ENCODE data around the gene CADM2. TPM values are rescaled to one million over a fixed set of nuclear protein-coding genes. Genes with fewer than 3 reads are reported as not detected.
A peak's percentile ranks its signal among the peaks of the same experiment; 100 is the strongest.

The CADM2 gene
- total and polyA plus RNA-seq, 2 experiments from 2014 or later = 13.3 to 47.5 TPM

DNA sequence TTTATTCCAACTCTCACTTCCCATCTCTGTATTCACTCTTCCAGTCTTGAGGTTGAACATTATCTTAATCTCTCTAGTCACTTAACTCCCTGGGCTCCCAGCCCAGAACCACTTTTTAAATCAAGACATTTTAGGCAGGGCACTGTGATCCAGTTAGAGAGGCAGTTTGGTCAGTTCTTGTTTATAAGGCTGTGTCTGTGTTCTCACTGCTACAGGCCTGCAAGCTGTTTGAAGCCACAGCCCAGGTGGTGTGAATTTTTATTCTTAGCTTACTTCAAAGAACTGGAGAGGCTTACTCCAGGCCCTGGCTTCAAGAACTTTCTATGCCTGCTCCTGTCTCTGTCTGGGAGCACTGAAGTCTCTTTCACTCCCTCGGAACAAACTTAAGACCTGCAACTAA, 906.1 kb downstream of the CADM2 start (continued):
- TF ChIP-seq, protein P1, sequence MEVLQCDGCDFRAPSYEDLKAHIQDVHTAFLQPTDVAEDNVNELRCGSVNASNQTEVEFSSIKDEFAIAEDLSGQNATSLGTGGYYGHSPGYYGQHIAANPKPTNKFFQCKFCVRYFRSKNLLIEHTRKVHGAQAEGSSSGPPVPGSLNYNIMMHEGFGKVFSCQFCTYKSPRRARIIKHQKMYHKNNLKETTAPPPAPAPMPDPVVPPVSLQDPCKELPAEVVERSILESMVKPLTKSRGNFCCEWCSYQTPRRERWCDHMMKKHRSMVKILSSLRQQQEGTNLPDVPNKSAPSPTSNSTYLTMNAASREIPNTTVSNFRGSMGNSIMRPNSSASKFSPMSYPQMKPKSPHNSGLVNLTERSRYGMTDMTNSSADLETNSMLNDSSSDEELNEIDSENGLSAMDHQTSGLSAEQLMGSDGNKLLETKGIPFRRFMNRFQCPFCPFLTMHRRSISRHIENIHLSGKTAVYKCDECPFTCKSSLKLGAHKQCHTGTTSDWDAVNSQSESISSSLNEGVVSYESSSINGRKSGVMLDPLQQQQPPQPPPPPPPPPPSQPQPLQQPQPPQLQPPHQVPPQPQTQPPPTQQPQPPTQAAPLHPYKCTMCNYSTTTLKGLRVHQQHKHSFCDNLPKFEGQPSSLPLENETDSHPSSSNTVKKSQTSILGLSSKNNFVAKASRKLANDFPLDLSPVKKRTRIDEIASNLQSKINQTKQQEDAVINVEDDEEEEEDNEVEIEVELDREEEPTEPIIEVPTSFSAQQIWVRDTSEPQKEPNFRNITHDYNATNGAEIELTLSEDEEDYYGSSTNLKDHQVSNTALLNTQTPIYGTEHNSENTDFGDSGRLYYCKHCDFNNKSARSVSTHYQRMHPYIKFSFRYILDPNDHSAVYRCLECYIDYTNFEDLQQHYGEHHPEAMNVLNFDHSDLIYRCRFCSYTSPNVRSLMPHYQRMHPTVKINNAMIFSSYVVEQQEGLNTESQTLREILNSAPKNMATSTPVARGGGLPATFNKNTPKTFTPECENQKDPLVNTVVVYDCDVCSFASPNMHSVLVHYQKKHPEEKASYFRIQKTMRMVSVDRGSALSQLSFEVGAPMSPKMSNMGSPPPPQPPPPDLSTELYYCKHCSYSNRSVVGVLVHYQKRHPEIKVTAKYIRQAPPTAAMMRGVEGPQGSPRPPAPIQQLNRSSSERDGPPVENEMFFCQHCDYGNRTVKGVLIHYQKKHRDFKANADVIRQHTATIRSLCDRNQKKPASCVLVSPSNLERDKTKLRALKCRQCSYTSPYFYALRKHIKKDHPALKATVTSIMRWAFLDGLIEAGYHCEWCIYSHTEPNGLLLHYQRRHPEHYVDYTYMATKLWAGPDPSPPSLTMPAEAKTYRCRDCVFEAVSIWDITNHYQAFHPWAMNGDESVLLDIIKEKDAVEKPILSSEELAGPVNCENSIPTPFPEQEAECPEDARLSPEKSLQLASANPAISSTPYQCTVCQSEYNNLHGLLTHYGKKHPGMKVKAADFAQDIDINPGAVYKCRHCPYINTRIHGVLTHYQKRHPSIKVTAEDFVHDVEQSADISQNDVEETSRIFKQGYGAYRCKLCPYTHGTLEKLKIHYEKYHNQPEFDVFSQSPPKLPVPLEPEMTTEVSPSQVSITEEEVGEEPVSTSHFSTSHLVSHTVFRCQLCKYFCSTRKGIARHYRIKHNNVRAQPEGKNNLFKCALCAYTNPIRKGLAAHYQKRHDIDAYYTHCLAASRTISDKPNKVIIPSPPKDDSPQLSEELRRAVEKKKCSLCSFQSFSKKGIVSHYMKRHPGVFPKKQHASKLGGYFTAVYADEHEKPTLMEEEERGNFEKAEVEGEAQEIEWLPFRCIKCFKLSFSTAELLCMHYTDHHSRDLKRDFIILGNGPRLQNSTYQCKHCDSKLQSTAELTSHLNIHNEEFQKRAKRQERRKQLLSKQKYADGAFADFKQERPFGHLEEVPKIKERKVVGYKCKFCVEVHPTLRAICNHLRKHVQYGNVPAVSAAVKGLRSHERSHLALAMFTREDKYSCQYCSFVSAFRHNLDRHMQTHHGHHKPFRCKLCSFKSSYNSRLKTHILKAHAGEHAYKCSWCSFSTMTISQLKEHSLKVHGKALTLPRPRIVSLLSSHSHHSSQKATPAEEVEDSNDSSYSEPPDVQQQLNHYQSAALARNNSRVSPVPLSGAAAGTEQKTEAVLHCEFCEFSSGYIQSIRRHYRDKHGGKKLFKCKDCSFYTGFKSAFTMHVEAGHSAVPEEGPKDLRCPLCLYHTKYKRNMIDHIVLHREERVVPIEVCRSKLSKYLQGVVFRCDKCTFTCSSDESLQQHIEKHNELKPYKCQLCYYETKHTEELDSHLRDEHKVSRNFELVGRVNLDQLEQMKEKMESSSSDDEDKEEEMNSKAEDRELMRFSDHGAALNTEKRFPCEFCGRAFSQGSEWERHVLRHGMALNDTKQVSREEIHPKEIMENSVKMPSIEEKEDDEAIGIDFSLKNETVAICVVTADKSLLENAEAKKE (CRISPR knock-in tag; IDR thresholded peaks at IDR 0.05) = no peak
- TF ChIP-seq STAT1 (IDR thresholded peaks at IDR 0.05; ENCODE audit: unreplicated experiment) = no peak

GRCh38 chr3:85867072-85867471, 908.3 kb downstream of the CADM2 start:
- Mint-ChIP-seq H3K4me1 (peaks cover 5% of the 10 kb centered on the region; the same call in 2 of the 3 replicates), H3K9me3 (peaks cover 5% of the 10 kb centered on the region; the same call in 1 of the 3 replicates), H3K27me3 (ENCODE audit: insufficient read depth, low read depth, poor library complexity) (no peaks in the 10 kb centered on the region), H3K4me3 (no peak overlapping the region), H3K36me3 (ENCODE audit: low read depth) (no peaks in the 10 kb centered on the region), H3K27ac (no peak overlapping the region)
- H3K4me2 ChIP-seq = no peak overlapping the region
- no peak for ATAC-seq
- H3K27me3 ChIP-seq (ENCODE audit: insufficient read depth) = no peaks in the 10 kb centered on the region
- H4K20me1 ChIP-seq (replicated peaks; ENCODE audit: insufficient read depth) = no peaks in the 10 kb centered on the region
- no peak overlapping the region for H3K4me3 ChIP-seq
- DNase-seq (ENCODE audit: low spot score) = no peak
- TF ChIP-seq EZH2phosphoT487 (IDR thresholded peaks at IDR 0.05; ENCODE audit: unreplicated experiment) = no peak
- H3F3A ChIP-seq (replicated peaks; ENCODE audit: low read depth) = no peaks in the 10 kb centered on the region
- no peak overlapping the region for H3K27ac ChIP-seq (ENCODE audit: low read depth)
- H3K9me2 ChIP-seq (ENCODE audit: insufficient read depth) = no peaks in the 10 kb centered on the region
- no peaks in the 10 kb centered on the region for H3K36me3 ChIP-seq (ENCODE audit: insufficient read depth)
- H2AFZ ChIP-seq = no peak overlapping the region
- no peaks in the 10 kb centered on the region for H3K4me1 ChIP-seq (ENCODE audit: insufficient read depth)
- no peaks in the 10 kb centered on the region for H3K79me2 ChIP-seq (replicated peaks; ENCODE audit: insufficient read depth)

DNA sequence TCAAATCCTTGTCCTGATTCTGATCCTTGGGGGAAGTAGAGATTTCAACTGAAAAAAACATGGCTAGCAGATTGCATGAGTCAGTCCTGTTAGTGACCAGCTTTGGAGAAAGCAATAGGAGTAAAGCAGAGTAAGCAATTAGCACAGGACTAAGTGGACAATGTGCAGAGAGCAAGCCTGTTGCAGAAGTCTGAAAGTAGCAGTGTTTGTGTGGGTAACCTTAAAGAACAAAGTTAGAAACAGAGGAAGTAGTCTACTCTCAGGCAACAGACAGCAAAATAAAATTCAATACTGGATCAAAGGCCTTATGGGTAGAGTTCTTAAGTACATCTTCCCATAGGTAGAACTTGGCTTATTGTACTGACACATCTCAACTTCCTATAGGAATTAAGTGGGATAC, 916.8 kb downstream of the CADM2 start:
- no peaks in the 10 kb centered on the region for H3K27me3 ChIP-seq (ENCODE audit: insufficient read depth)
- Mint-ChIP-seq H3K27me3 (ENCODE audit: insufficient read depth, low read depth, poor library complexity) (peaks cover 3% of the 10 kb centered on the region), H3K4me1 (no peaks in the 10 kb centered on the region), H3K9me3 (no peaks in the 10 kb centered on the region), H3K27ac (peak overlapping the region; percentile 14; the same call in 1 of the 2 replicates), H3K36me3 (ENCODE audit: low read depth) (no peaks in the 10 kb centered on the region), H3K4me3 (no peak overlapping the region)
- DNase-seq (ENCODE audit: low spot score) = no peak
- H3K27ac ChIP-seq (ENCODE audit: low read depth) = no peak overlapping the region
- no peak overlapping the region for H2AFZ ChIP-seq
- no peaks in the 10 kb centered on the region for H4K20me1 ChIP-seq (replicated peaks; ENCODE audit: insufficient read depth)
- ATAC-seq = no peak
- no peaks in the 10 kb centered on the region for H3F3A ChIP-seq (replicated peaks; ENCODE audit: low read depth)
- H3K4me1 ChIP-seq (ENCODE audit: insufficient read depth) = peaks cover 3% of the 10 kb centered on the region; the same call in 1 of the 2 replicates
- no peak overlapping the region for H3K4me2 ChIP-seq
- H3K4me3 ChIP-seq = no peak overlapping the region
- no peaks in the 10 kb centered on the region for H3K36me3 ChIP-seq (ENCODE audit: insufficient read depth)
- no peaks in the 10 kb centered on the region for H3K9me2 ChIP-seq (ENCODE audit: insufficient read depth)
- H3K79me2 ChIP-seq (replicated peaks; ENCODE audit: insufficient read depth) = no peaks in the 10 kb centered on the region
- TF ChIP-seq CTCF (conservative IDR thresholded peaks at IDR 0.05; ENCODE audit: low read depth in 2 of 2) (no peak), JUNB (IDR thresholded peaks at IDR 0.05; ENCODE audit: unreplicated experiment) (no peak), EZH2phosphoT487 (IDR thresholded peaks at IDR 0.05; ENCODE audit: unreplicated experiment) (no peak), NANOG (IDR thresholded peaks at IDR 0.05; ENCODE audit: borderline replicate concordance) (no peak)
- TF ChIP-seq, protein P2, sequence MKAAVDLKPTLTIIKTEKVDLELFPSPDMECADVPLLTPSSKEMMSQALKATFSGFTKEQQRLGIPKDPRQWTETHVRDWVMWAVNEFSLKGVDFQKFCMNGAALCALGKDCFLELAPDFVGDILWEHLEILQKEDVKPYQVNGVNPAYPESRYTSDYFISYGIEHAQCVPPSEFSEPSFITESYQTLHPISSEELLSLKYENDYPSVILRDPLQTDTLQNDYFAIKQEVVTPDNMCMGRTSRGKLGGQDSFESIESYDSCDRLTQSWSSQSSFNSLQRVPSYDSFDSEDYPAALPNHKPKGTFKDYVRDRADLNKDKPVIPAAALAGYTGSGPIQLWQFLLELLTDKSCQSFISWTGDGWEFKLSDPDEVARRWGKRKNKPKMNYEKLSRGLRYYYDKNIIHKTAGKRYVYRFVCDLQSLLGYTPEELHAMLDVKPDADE (IDR thresholded peaks at IDR 0.05) = no peak
